PC-9 (cell line): ENCODE results near the gene SUN1.

Experiments used
- CTCF ChIP-seq: fragments of 200-600 bp; sonication (generic); conservative IDR thresholded peaks from 2 replicates; pipeline ENCODE4 v1.6.1; 2017; ENCODE audit warnings: mixed run types, antibody characterized with exemption, mild to moderate bottlenecking, moderate library complexity
- EZH2 ChIP-seq: fragments of 200-600 bp; sonication (generic); IDR thresholded peaks from 2 replicates; pipeline ENCODE4 v1.8.0; 2017; ENCODE audit warnings: antibody characterized with exemption, low read depth

GRCh38 chr7:800692-801091 lies 31.6 kb upstream of the SUN1 start:
- TF ChIP-seq CTCF = no peak
- TF ChIP-seq EZH2 = no peak
